Activated CD8-positive, alpha-beta memory T cell treated with anti-CD3 and anti-CD28 coated beads, Interleukin-2, amount 50 U/mL, for 4 hours (primary cell): ENCODE data around the gene PRRT2.
"Not testable (repeated sequence)": the region's sequence is repeated elsewhere in the genome, so short reads cannot be mapped to it uniquely, and the experiment has no call there.

ENCODE experiments used
- DNase-seq: peaks from one replicate; pipeline ENCODE4 v3.0.0-alpha.2; 2020

PRRT2 gene

GRCh38 chr16:29812754-29813643 is 1.0 kb downstream of the PRRT2 start:
- DNase-seq: no peak

GRCh38 chr16:29813644-29814562 is 1.9 kb downstream of the PRRT2 start:
- no peak for DNase-seq

- DNase-seq: no peak
Observed at GRCh38 chr16:29814592-29814991, 2.6 kb downstream of the PRRT2 start.

- DNase-seq: peak; percentile 55
Observed at GRCh38 chr16:29815032-29815721, 3.2 kb downstream of the PRRT2 start.

- DNase-seq: peak; percentile 97
Observed at GRCh38 chr16:29815793-29816693, 4.0 kb downstream of the PRRT2 start, which contains the start of gene PAGR1. Gene PAGR1 (plus strand): TSS chr16:29816152. CDS start chr16:29816526, 374 bp downstream.

GRCh38 chr16:29816694-29817441 is 4.9 kb downstream of the PRRT2 start:
- no peak for DNase-seq

GRCh38 chr16:29818082-29818481 is 6.1 kb downstream of the PRRT2 start:
- no peak for DNase-seq

- DNase-seq: no peak
Observed at GRCh38 chr16:29819506-29819905, 7.5 kb downstream of the PRRT2 start.

GRCh38 chr16:29820271-29820701 is 8.3 kb downstream of the PRRT2 start, which contains the start of gene MVP:
Gene MVP (plus strand): TSS chr16:29820462. CDS start chr16:29830550, 10,088 bp downstream.
- no peak for DNase-seq

- DNase-seq: no peak
Observed at GRCh38 chr16:29820730-29821642, 9.0 kb downstream of the PRRT2 start.

GRCh38 chr16:29821643-29822115 is 9.7 kb downstream of the PRRT2 start:
- DNase-seq: no peak

GRCh38 chr16:29824589-29825144 is 12.7 kb downstream of the PRRT2 start:
- no peak for DNase-seq

GRCh38 chr16:29825145-29826044 is 13.4 kb downstream of the PRRT2 start:
- DNase-seq: no peak

- no peak for DNase-seq
Observed at GRCh38 chr16:29826342-29826695, 14.3 kb downstream of the PRRT2 start.

- no peak for DNase-seq
Observed at GRCh38 chr16:29830774-29831173, 18.8 kb downstream of the PRRT2 start.

- DNase-seq: no peak
Observed at GRCh38 chr16:29831490-29831889, 19.5 kb downstream of the PRRT2 start.

- DNase-seq: not testable (repeated sequence)
Observed at GRCh38 chr16:29833219-29833618, 21.2 kb downstream of the PRRT2 start.

- DNase-seq: no peak
Observed at GRCh38 chr16:29834079-29834478, 22.1 kb downstream of the PRRT2 start.
